HepG2 (cell line): ENCODE measurements around the gene MRRF. TPM values are rescaled to one million over a fixed set of nuclear protein-coding genes. Genes with fewer than 3 reads are reported as not detected.

Experiments
- CENPX ChIP-seq: sonication (generic); formaldehyde crosslinking; IDR thresholded peaks from 2 replicates; pipeline ENCODE4 v1.9.0; 2021; ENCODE audit warnings: mild to moderate bottlenecking, missing genetic modification reagents, moderate library complexity
- EP300 ChIP-seq, 3 experiments: sonication (generic) in 1 of 3; formaldehyde crosslinking in 1 of 3; IDR thresholded peaks; 2 replicates each; pipeline versions ENCODE4 v1.5.1 to v1.6.1; 2011 to 2020; ENCODE audit warnings: low read depth in 2 of 3, low read length in 2 of 3, borderline replicate concordance in 1 of 3, improper control_type of control experiment in 1 of 3, mild to moderate bottlenecking in 1 of 3, missing genetic modification reagents in 1 of 3, moderate library complexity in 1 of 3
- GZF1 ChIP-seq: sonication (generic); formaldehyde crosslinking; IDR thresholded peaks from 2 replicates; pipeline ENCODE4 v1.5.1; 2020; ENCODE audit warnings: mild to moderate bottlenecking, missing genetic modification reagents
- ISL2 ChIP-seq: sonication (generic); formaldehyde crosslinking; IDR thresholded peaks from 2 replicates; pipeline ENCODE4 v1.5.0; 2020; ENCODE audit warnings: missing genetic modification reagents
- NCOA1 ChIP-seq: sonication (generic); formaldehyde crosslinking; IDR thresholded peaks from 2 replicates; pipeline ENCODE4 v1.9.0; 2021; ENCODE audit warnings: missing genetic modification reagents
- SRSF4 ChIP-seq: fragments of 200-400 bp; formaldehyde crosslinking; IDR thresholded peaks from one replicate; pipeline ENCODE4 v1.6.1; 2018; ENCODE audit warnings: mild to moderate bottlenecking, low read depth, low read length, moderate library complexity; ENCODE audit not compliant: poor library complexity, severe bottlenecking
- ZNF17 ChIP-seq: sonication (generic); formaldehyde crosslinking; IDR thresholded peaks from 2 replicates; pipeline ENCODE4 v1.5.0; 2020; ENCODE audit warnings: mild to moderate bottlenecking, missing genetic modification reagents
- ZNF318 ChIP-seq: sonication (generic); formaldehyde crosslinking; IDR thresholded peaks from 2 replicates; pipeline ENCODE4 v1.4.0; 2020; ENCODE audit warnings: mild to moderate bottlenecking, missing genetic modification reagents
- ZSCAN9 ChIP-seq: IDR thresholded peaks from 2 replicates; pipeline ENCODE4 v1.6.1; 2016; ENCODE audit warnings: borderline replicate concordance
- polyA plus RNA-seq, 8 experiments: library from polyadenylated mRNA; depleted of rRNA in 3 of 8; stranded (reverse) in 7 of 8; unstranded in 1 of 8; fragments of >200 nt; fragmentation: Illumina TruSeq in 4 of 8; extraction: Trizol in 4 of 8; gene quantifications; 2 replicates each; pipeline versions ENCODE4 v1.2.1 to v1.2.3, GENCODE V29; 2011 to 2016; ENCODE audit warnings: low read depth in 4 of 8, missing spikeins in 1 of 8, mixed read lengths in 1 of 8; ENCODE audit not compliant: insufficient read depth in 1 of 8
- total RNA-seq, 5 experiments: library from RNA; depleted of rRNA; stranded (reverse); fragments of >200 nt; fragmentation: Illumina TruSeq; extraction: Trizol; gene quantifications; 2 replicates each; pipeline ENCODE4 v1.2.3, GENCODE V29; 2016; ENCODE audit warnings: low read depth in 1 of 5

Gene MRRF
- total and polyA plus RNA-seq, 2 of the 13 experiments (the other 11 are each of a cell fraction or from before 2014, with no cell fraction given), result 37.3 to 44.3 TPM

DNA sequence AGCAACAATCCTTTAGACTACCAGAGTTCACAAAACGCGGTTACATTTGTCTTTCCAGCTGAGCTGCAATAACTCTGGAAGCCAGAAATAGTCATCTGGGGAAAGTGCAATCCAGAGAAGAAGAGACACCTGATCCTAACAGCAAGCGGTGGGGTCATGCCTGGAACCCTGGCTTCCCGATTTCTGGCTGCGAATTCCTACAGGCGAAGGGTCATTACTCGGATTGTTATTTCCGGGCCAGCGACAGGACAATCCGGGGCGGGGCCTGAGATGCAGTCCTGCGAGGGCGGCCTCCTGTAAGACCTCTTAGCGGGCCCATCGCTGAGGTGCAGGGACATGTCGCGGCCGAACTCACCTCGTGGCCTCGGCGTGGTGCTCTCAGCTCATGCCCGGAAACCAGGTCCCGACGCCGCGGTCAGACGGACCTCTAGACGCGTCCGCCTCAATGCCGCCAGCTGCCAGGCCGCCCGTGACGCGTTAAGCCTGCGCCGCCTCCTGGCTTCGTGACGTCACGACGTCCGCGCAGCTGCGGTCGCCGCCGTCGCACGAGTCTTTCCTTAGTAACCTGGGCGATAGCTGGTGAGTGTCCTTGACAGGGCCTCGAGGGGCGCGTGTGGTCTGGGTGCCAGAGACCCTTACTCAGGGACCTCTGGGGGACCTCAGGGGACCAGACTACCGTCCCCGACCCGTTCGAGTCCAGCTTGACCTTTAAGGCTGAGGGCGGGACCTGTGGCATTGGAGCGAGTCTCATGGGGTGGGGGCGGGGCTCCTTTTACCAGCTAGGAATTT, at the start of gene MRRF, which contains the start of gene RBM18 (continued):
- TF ChIP-seq ZNF318 (peak; percentile 92; the same call in 1 of the 2 replicates), ISL2 (CRISPR knock-in tag) (peak; percentile 58), GZF1 (peak; percentile 86), ZSCAN9 (peak; percentile 90), ZNF17 (peak; percentile 95), CENPX (no peak), SRSF4 (no peak), NCOA1 (CRISPR knock-in tag) (0 out of 2 replicates have a peak, but pooled peaks have one; percentile 36), EP300 (IDR thresholded peaks at IDR 0.05; ENCODE audit: low read depth in 2 of 2, low read length in 2 of 2) (peak in 1 of 2 experiments; percentile 66; a peak in 1 of 4 replicates), EP300 (CRISPR knock-in tag; IDR thresholded peaks at IDR 0.05; ENCODE audit: borderline replicate concordance) (peak; percentile 36; the same call in 1 of the 2 replicates)
